T follicular helper cell (primary cell): ENCODE results near the gene DYNLT1.
"Not testable (repeated sequence)": the region's sequence is repeated elsewhere in the genome, so short reads cannot be mapped to it uniquely, and the experiment has no call there.

ENCODE experiments used
- DNase-seq: peaks from one replicate; pipeline ENCODE4 v3.0.0-alpha.2; 2020; ENCODE audit warnings: low read depth
- total RNA-seq, 2 experiments: gene quantifications; one replicate each; lab custom pipeline; 2026; lab: John Stamatoyannopoulos, UW

The DYNLT1 gene
- total RNA-seq: 35.3 to 44.2 reads per million in 2 experiments

- DNase-seq: peak; percentile 71
These were observed at the start of gene DYNLT1 for GRCh38 chr6:158644231-158645063. Gene DYNLT1 (minus strand): TSS chr6:158644743. CDS start chr6:158644708, 35 bp downstream.

GRCh38 chr6:158688860-158689259 lies 44.3 kb upstream of the DYNLT1 start:
- DNase-seq: no peak

- no peak for DNase-seq
These were observed 43.0 kb upstream of the DYNLT1 start for GRCh38 chr6:158687506-158687905.

GRCh38 chr6:158686791-158687381 lies 42.3 kb upstream of the DYNLT1 start:
- DNase-seq: peak; percentile 22

GRCh38 chr6:158686311-158686710 lies 41.8 kb upstream of the DYNLT1 start:
- no peak for DNase-seq

GRCh38 chr6:158684745-158685324 lies 40.3 kb upstream of the DYNLT1 start:
- no peak for DNase-seq

- DNase-seq: no peak
These were observed 39.8 kb upstream of the DYNLT1 start for GRCh38 chr6:158684311-158684710.

- DNase-seq: no peak
These were observed 35.9 kb upstream of the DYNLT1 start for GRCh38 chr6:158680481-158680880.

- DNase-seq: no peak
These were observed 35.5 kb upstream of the DYNLT1 start for GRCh38 chr6:158680015-158680414.

- DNase-seq: no peak
These were observed 33.5 kb upstream of the DYNLT1 start for GRCh38 chr6:158677906-158678578.

- not testable (repeated sequence) for DNase-seq
These were observed 32.6 kb upstream of the DYNLT1 start for GRCh38 chr6:158677094-158677493.

- no peak for DNase-seq
These were observed 30.0 kb upstream of the DYNLT1 start for GRCh38 chr6:158674342-158675131.

GRCh38 chr6:158672726-158673125 lies 28.2 kb upstream of the DYNLT1 start:
- DNase-seq: no peak

- not testable (repeated sequence) for DNase-seq
These were observed 27.6 kb upstream of the DYNLT1 start for GRCh38 chr6:158672119-158672518.

GRCh38 chr6:158669145-158670035 lies 24.8 kb upstream of the DYNLT1 start:
- no peak for DNase-seq

- DNase-seq: no peak
These were observed 24.2 kb upstream of the DYNLT1 start for GRCh38 chr6:158668707-158669103.

- DNase-seq: no peak
These were observed 22.9 kb upstream of the DYNLT1 start for GRCh38 chr6:158667360-158667981.

- no peak for DNase-seq
These were observed 22.3 kb upstream of the DYNLT1 start for GRCh38 chr6:158666628-158667359.

- DNase-seq: no peak
These were observed 20.8 kb upstream of the DYNLT1 start for GRCh38 chr6:158665332-158665731.
